GM12878 (cell line): Measurements from ENCODE around the gene SEC14L1. TPM values are rescaled to one million over a fixed set of nuclear protein-coding genes. Genes with fewer than 3 reads are reported as not detected.
"Not testable (repeated sequence)": the region's sequence is repeated elsewhere in the genome, so short reads cannot be mapped to it uniquely, and the experiment has no call there.

Experiments used
- ATAC-seq: fragments of 200-7000 bp; cut with Tn5 transposase; 3 replicates; pipeline ENCODE4 v1.9.1; 2020; ENCODE audit warnings: mild to moderate bottlenecking, moderate library complexity
- BruUV-seq: library from RNA; stranded (reverse); fragments of 400-500 nt; replicated peaks from 2 replicates; lab custom pipeline; 2021; lab: Mats Ljungman, UMichigan
- CTCF ChIA-PET: fragments of 300-600 bp; sonication (Branson Sonifier 250); formaldehyde crosslinking; extraction: SDS; loops from one replicate; lab custom pipeline; 2021; ENCODE audit warnings: inconsistent platforms; lab: Yijun Ruan, JAX
- POLR2A ChIA-PET: fragments of 350-600 bp; formaldehyde crosslinking; extraction: SDS; loops from one replicate; lab custom pipeline; 2021; ENCODE audit warnings: inconsistent platforms; lab: Charles Lee
- RAD21 ChIA-PET: fragments of 300-600 bp; sonication (Branson Sonifier 250); formaldehyde crosslinking; loops from one replicate; lab custom pipeline; 2023; ENCODE audit warnings: antibody characterized with exemption; ENCODE audit not compliant: unreplicated experiment; lab: Charles Lee
- SMC1A ChIA-PET: fragments of 300-600 bp; sonication (Branson Sonifier 250); formaldehyde crosslinking; loops from one replicate; lab custom pipeline; 2023; ENCODE audit not compliant: unreplicated experiment, uncharacterized antibody; lab: Charles Lee
- DNase-seq: peaks from one replicate; pipeline ENCODE4 v3.0.0-alpha.2; 2011; ENCODE audit warnings: low read depth, low spot score
- FAIRE-seq: peaks from 3 replicates; lab custom pipeline; 2011; peaks lifted over from hg19 to GRCh38; lab: Jason Lieb, UNC
- H2AFZ ChIP-seq: 2 replicates; pipeline ENCODE4 v1.6.0; 2011; ENCODE audit warnings: low read depth, low read length, control low read depth; ENCODE audit not compliant: control insufficient read depth
- H3K27ac ChIP-seq: 2 replicates; pipeline ENCODE4 v1.5.1; 2011; ENCODE audit warnings: control low read depth; ENCODE audit not compliant: control insufficient read depth, insufficient read depth
- H3K27me3 ChIP-seq, 2 experiments: replicated peaks in 1 of 2; 2 replicates each; pipeline versions ENCODE4 v1.6.0 to v1.6.1; 2011; ENCODE audit warnings: low read length in 1 of 2; ENCODE audit not compliant: control insufficient read depth in 2 of 2, insufficient read depth in 2 of 2
- H3K36me3 ChIP-seq, 2 experiments: 2 replicates each; pipeline ENCODE4 v1.5.1; 2011; ENCODE audit warnings: low read length in 1 of 2; ENCODE audit not compliant: control insufficient read depth in 2 of 2, insufficient read depth in 2 of 2
- H3K4me1 ChIP-seq: 2 replicates; pipeline ENCODE4 v1.6.1; 2011; ENCODE audit warnings: mild to moderate bottlenecking, low read length, moderate library complexity, mixed read lengths; ENCODE audit not compliant: control insufficient read depth, insufficient read depth
- H3K4me2 ChIP-seq: 2 replicates; pipeline ENCODE4 v1.6.0; 2011; ENCODE audit warnings: control low read depth; ENCODE audit not compliant: control insufficient read depth, insufficient read depth
- H3K4me3 ChIP-seq: fragments of 200-600 bp; sonication (generic); 2 replicates; pipeline ENCODE4 v1.5.1; 2016
- H3K79me2 ChIP-seq: 2 replicates; pipeline ENCODE4 v1.6.0; 2011; ENCODE audit warnings: low read length; ENCODE audit not compliant: control insufficient read depth, insufficient read depth
- H3K9ac ChIP-seq: 2 replicates; pipeline ENCODE4 v1.8.0; 2011; ENCODE audit warnings: low read length, control low read depth, mixed read lengths; ENCODE audit not compliant: control insufficient read depth, insufficient read depth
- H3K9me3 ChIP-seq: replicated peaks from 3 replicates; pipeline ENCODE4 v1.5.1; 2011; ENCODE audit warnings: mild to moderate bottlenecking, low read length; ENCODE audit not compliant: control insufficient read depth, insufficient read depth
- H4K20me1 ChIP-seq: 2 replicates; pipeline ENCODE4 v1.6.0; 2011; ENCODE audit not compliant: control insufficient read depth, insufficient read depth
- WGBS: methylation state at CpG from one replicate; pipeline ENCODE4 v1.1.6; 2016; ENCODE audit warnings: low lambda C conversion rate; ENCODE audit not compliant: insufficient replicate concordance, insufficient coverage; ENCODE audit errors: missing lambda C conversion rate; 5-methylcytosine and 5-hydroxymethylcytosine counted together
- in situ Hi-C: fragments of 300-500 bp; cut with MboI; formaldehyde crosslinking; loops from 9 replicates; pipeline ENCODE4 v1.14.3; 2018; ENCODE audit warnings: mixed read lengths
- intact Hi-C: fragments of 100-400 bp; cut with micrococcal nuclease; formaldehyde crosslinking; loops from one replicate; pipeline ENCODE4 v1.14.2; 2022; ENCODE audit not compliant: unreplicated experiment
- polyA plus RNA-seq, 11 experiments: library from polyadenylated mRNA; depleted of rRNA in 4 of 11; unstranded in 6 of 11; stranded (reverse) in 5 of 11; fragments of >200 nt; fragmentation: Nextera tagmentation in 4 of 11; fragmentation: Illumina TruSeq in 1 of 11; extraction: Ambion mirVana in 4 of 11; extraction: Trizol in 1 of 11; gene quantifications; 1 replicate in 1 of 11; 2 replicates in 10 of 11; pipeline versions ENCODE4 v1.2.1 to v1.2.3, GENCODE V29; 2011 to 2016; ENCODE audit warnings: inconsistent platforms in 2 of 11, missing spikeins in 2 of 11, low read depth in 1 of 11
- total RNA-seq, 4 experiments: library from RNA; depleted of rRNA in 3 of 4; stranded (reverse); fragments of >200 nt in 3 of 4; fragmentation: Illumina TruSeq in 1 of 4; extraction: Trizol in 1 of 4; gene quantifications; 2 replicates each; pipeline versions ENCODE4 v1.2.1 to v1.2.3, GENCODE V29; 2013 to 2021
- TF ChIP-seq, protein P1 (sequence below): fragments of 450-650 bp; IDR thresholded peaks from 2 replicates; pipeline ENCODE4 v1.6.1; 2018; ENCODE audit warnings: borderline replicate concordance, mild to moderate bottlenecking; ENCODE audit not compliant: partially characterized antibody

The SEC14L1 gene
- total and polyA plus RNA-seq, 10 of the 15 experiments (the other 5 are each of a cell fraction or from before 2014, with no cell fraction given): 6.3 to 66.1 (median 33.5) TPM

DNA sequence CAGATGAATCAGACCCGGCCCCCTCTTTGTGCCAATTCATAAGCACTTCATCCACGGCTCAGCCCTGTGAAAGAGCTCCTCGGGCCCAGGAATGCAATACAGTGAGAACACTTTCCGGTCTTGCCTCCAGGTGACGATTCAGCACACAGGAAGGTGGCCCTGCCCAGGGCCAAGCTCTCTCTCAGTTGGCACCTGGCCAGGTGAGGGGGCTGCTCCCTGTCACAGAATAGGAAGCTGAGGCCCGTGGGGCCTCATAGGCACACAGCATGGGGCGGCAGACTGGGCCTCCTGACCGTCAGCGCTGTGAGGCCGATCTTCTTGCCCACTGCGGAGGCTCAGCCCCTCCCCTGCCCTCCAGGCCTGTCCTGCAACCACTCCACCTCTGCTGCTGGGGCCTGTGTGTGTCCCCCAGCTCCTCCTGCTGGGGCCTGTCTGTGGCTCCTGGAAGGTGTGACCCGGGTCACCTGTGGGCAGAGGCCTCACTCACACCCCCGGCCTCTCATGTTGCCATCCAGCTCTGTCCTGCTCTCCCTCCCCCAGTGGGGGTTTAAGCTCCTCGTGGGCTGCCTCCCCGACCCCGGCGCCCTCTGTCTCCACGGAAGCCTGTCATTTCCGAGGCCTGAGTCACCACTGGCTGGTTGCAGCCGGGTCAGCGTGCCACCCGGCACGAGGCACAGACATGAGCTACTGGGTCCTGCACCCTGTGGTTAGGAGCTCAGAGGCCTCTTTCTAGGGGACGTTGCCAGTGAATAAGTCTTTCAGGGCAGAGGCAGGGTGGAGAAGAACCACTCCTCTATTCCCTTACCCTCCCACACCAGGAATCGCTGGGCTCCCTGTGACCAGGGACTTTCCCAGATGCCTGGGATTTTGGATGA, 114.4 kb downstream of the SEC14L1 start (continued):
- TF ChIP-seq, protein P1, sequence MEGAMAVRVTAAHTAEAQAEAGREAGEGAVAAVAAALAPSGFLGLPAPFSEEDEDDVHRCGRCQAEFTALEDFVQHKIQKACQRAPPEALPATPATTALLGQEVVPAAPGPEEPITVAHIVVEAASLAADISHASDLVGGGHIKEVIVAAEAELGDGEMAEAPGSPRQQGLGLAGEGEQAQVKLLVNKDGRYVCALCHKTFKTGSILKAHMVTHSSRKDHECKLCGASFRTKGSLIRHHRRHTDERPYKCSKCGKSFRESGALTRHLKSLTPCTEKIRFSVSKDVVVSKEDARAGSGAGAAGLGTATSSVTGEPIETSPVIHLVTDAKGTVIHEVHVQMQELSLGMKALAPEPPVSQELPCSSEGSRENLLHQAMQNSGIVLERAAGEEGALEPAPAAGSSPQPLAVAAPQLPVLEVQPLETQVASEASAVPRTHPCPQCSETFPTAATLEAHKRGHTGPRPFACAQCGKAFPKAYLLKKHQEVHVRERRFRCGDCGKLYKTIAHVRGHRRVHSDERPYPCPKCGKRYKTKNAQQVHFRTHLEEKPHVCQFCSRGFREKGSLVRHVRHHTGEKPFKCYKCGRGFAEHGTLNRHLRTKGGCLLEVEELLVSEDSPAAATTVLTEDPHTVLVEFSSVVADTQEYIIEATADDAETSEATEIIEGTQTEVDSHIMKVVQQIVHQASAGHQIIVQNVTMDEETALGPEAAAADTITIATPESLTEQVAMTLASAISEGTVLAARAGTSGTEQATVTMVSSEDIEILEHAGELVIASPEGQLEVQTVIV: no peak

DNA sequence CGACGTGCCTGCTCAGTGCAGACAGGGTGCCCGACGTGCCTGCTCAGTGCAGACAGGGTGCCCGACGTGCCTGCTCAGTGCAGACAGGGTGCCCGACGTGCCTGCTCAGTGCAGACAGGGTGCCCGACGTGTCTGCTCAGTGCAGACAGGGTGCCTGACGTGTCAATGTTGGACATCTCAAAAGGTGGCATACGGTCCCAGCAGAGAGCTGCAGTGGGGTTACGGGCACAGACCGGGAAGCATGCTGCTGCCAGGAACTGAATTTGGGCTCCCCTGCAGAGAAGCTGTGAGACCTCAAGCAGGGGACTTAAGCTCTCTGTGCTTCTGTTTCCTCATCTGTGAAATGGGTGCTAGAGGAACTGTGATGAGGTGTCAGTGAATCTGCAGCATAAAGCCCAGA, 115.2 kb downstream of the SEC14L1 start:
- H4K20me1 ChIP-seq, POLR2A ChIA-PET, H3K4me1 ChIP-seq, H3K9ac ChIP-seq, ATAC-seq, H2AFZ ChIP-seq, H3K4me3 ChIP-seq, intact Hi-C loops, H3K27me3 ChIP-seq, H3K79me2 ChIP-seq, RAD21 ChIA-PET, BruUV-seq, in situ Hi-C loops, FAIRE-seq, H3K9me3 ChIP-seq, H3K27ac ChIP-seq, DNase-seq, CTCF ChIA-PET, SMC1A ChIA-PET, H3K36me3 ChIP-seq, H3K4me2 ChIP-seq: not testable (repeated sequence)
- WGBS: 48% methylated on average over 12 of the region's 14 CpGs
